K562 (cell line): ENCODE measurements around the gene CIART. TPM values are rescaled to one million over a fixed set of nuclear protein-coding genes. Genes with fewer than 3 reads are reported as not detected.
A peak's percentile ranks its signal among the peaks of the same experiment; 100 is the strongest.

ENCODE experiments used
- CBFA2T3 ChIP-seq: fragments of 450-650 bp; IDR thresholded peaks from 2 replicates; pipeline ENCODE4 v1.6.1; 2017
- DACH1 ChIP-seq: fragments of 450-650 bp; IDR thresholded peaks from 2 replicates; pipeline ENCODE4 v1.6.1; 2018; ENCODE audit not compliant: partially characterized antibody
- E2F5 ChIP-seq: sonication (generic); formaldehyde crosslinking; IDR thresholded peaks from 2 replicates; pipeline ENCODE4 v1.8.0; 2022; ENCODE audit warnings: mild to moderate bottlenecking, missing genetic modification reagents
- FOS ChIP-seq: IDR thresholded peaks from 3 replicates; pipeline ENCODE4 v1.6.1; 2011; ENCODE audit not compliant: insufficient read length; ENCODE audit errors: extremely low read depth
- FOXA3 ChIP-seq, 2 experiments: fragments of 450-650 bp in 1 of 2; sonication (generic) in 1 of 2; formaldehyde crosslinking; IDR thresholded peaks in 1 of 2; conservative IDR thresholded peaks in 1 of 2; 2 replicates each; pipeline versions ENCODE4 v1.4.0 to v1.8.0; 2020 to 2022; ENCODE audit warnings: mild to moderate bottlenecking in 2 of 2, missing genetic modification reagents in 1 of 2
- POLR2G ChIP-seq: fragments of 200-400 bp; formaldehyde crosslinking; IDR thresholded peaks from 2 replicates; pipeline ENCODE4 v1.6.1; 2017; ENCODE audit warnings: low read depth, mild to moderate bottlenecking, antibody characterized with exemption, low read length, moderate library complexity
- PRPF4 ChIP-seq: fragments of 200-400 bp; formaldehyde crosslinking; IDR thresholded peaks from one replicate; pipeline ENCODE4 v1.6.1; 2017; ENCODE audit warnings: low read length, low read depth, mild to moderate bottlenecking; ENCODE audit not compliant: insufficient read depth, poor library complexity, severe bottlenecking
- RAD21 ChIP-seq, 2 experiments: fragments of 250-450 bp in 1 of 2; fragments of 450-650 bp in 1 of 2; sonication (Bioruptor Pico) in 1 of 2; formaldehyde crosslinking in 1 of 2; IDR thresholded peaks in 1 of 2; conservative IDR thresholded peaks in 1 of 2; 2 replicates each; pipeline versions ENCODE4 v1.4.0 to v1.8.0; 2020 to 2022; ENCODE audit warnings: mild to moderate bottlenecking in 2 of 2, moderate library complexity in 1 of 2
- RFX1 ChIP-seq: fragments of 450-650 bp; IDR thresholded peaks from 2 replicates; pipeline ENCODE4 v1.6.1; 2016; ENCODE audit warnings: mild to moderate bottlenecking, moderate library complexity
- RUNX1 ChIP-seq: sonication (generic); IDR thresholded peaks from 2 replicates; pipeline ENCODE4 v1.6.1; 2016; ENCODE audit warnings: antibody characterized with exemption, low read depth
- SAFB ChIP-seq: fragments of 200-400 bp; formaldehyde crosslinking; IDR thresholded peaks from 2 replicates; pipeline ENCODE4 v1.6.1; 2017; ENCODE audit warnings: low read depth, low read length, borderline replicate concordance
- SIRT6 ChIP-seq: IDR thresholded peaks from one replicate; pipeline ENCODE4 v1.6.1; 2012; ENCODE audit warnings: low read depth, mild to moderate bottlenecking, control low read depth, inconsistent platforms, low read length, moderate library complexity
- ZBTB1 ChIP-seq: sonication (generic); formaldehyde crosslinking; IDR thresholded peaks from 2 replicates; pipeline ENCODE4 v1.8.1; 2023; ENCODE audit warnings: missing genetic modification reagents, low read depth, mild to moderate bottlenecking, borderline replicate concordance
- ZBTB33 ChIP-seq: sonication (generic); formaldehyde crosslinking; IDR thresholded peaks from 2 replicates; pipeline ENCODE4 v1.8.1; 2023; ENCODE audit warnings: mild to moderate bottlenecking, missing genetic modification reagents
- ZKSCAN3 ChIP-seq: fragments of 250-450 bp; sonication (Bioruptor Pico); IDR thresholded peaks from 2 replicates; pipeline ENCODE4 v1.4.0; 2020
- ZNF121 ChIP-seq: sonication (generic); formaldehyde crosslinking; conservative IDR thresholded peaks from 2 replicates; pipeline ENCODE4 v1.8.0; 2022; ENCODE audit warnings: missing genetic modification reagents
- ZNF134 ChIP-seq: fragments of 250-450 bp; sonication (Bioruptor Pico); conservative IDR thresholded peaks from 2 replicates; pipeline ENCODE4 v1.4.0; 2020
- ZNF197 ChIP-seq: fragments of 200-800 bp; sonication (Bioruptor generic); IDR thresholded peaks from 2 replicates; pipeline ENCODE4 v1.6.1; 2016; ENCODE audit warnings: low read depth, missing genetic modification characterization, missing compliant biosample characterization
- ZNF282 ChIP-seq: sonication (generic); formaldehyde crosslinking; IDR thresholded peaks from 2 replicates; pipeline ENCODE4 v1.8.1; 2023; ENCODE audit warnings: missing genetic modification reagents
- ZNF696 ChIP-seq: fragments of 250-450 bp; sonication (Bioruptor Pico); conservative IDR thresholded peaks from 2 replicates; pipeline ENCODE4 v1.4.0; 2020; ENCODE audit warnings: mild to moderate bottlenecking, moderate library complexity
- polyA plus RNA-seq, 8 experiments: library from polyadenylated mRNA; depleted of rRNA in 4 of 8; stranded (reverse) in 5 of 8; unstranded in 3 of 8; fragments of >200 nt; fragmentation: Nextera tagmentation in 2 of 8; fragmentation: Illumina TruSeq in 1 of 8; extraction: Ambion mirVana in 2 of 8; extraction: Trizol in 1 of 8; gene quantifications; 2 replicates each; pipeline versions ENCODE4 v1.2.1 to v1.2.3, GENCODE V29; 2011 to 2014; ENCODE audit warnings: inconsistent platforms in 1 of 8, missing spikeins in 1 of 8
- total RNA-seq, 7 experiments: library from RNA; depleted of rRNA in 6 of 7; stranded (reverse); fragments of >200 nt in 6 of 7; fragmentation: Illumina TruSeq in 2 of 7; extraction: Trizol in 2 of 7; gene quantifications; 2 replicates each; pipeline versions ENCODE4 v1.2.1 to v1.2.3, GENCODE V29; 2011 to 2021; ENCODE audit warnings: low replicate concordance in 1 of 7
- TF ChIP-seq, protein P1 (sequence below): fragments of 450-650 bp; formaldehyde crosslinking; IDR thresholded peaks from 2 replicates; pipeline ENCODE4 v1.4.0; 2020; ENCODE audit warnings: mild to moderate bottlenecking, moderate library complexity

Gene CIART
- total and polyA plus RNA-seq, 9 of the 15 experiments (the other 6 are each of a cell fraction or from before 2014, with no cell fraction given) = 0.07 to 0.35 (median 0.19) TPM; not detected in 2

GRCh38 chr1:150235852-150236613 is 46.3 kb upstream of the CIART start, which contains the start of gene ANP32E (continued):
- TF ChIP-seq ZBTB33 = no peak
- TF ChIP-seq ZBTB1 (CRISPR knock-in tag) = no peak
- TF ChIP-seq CBFA2T3 = no peak
- TF ChIP-seq FOS = peak; percentile 98
- no peak for TF ChIP-seq ZNF197
- no peak for TF ChIP-seq RAD21 (CRISPR knock-in tag; conservative IDR thresholded peaks at IDR 0.05 in 1 of 2, IDR thresholded peaks at IDR 0.05 in 1 of 2)
- TF ChIP-seq RUNX1 = no peak
- TF ChIP-seq E2F5 (CRISPR knock-in tag) = peak; percentile 90; the same call in 1 of the 2 replicates
- no peak for TF ChIP-seq ZNF282 (CRISPR knock-in tag)
- TF ChIP-seq ZNF134 = no peak
- no peak for TF ChIP-seq DACH1
- no peak for TF ChIP-seq ZKSCAN3 (CRISPR knock-in tag)
- TF ChIP-seq RFX1 = no peak
- no peak for TF ChIP-seq SAFB
- TF ChIP-seq, protein P1, sequence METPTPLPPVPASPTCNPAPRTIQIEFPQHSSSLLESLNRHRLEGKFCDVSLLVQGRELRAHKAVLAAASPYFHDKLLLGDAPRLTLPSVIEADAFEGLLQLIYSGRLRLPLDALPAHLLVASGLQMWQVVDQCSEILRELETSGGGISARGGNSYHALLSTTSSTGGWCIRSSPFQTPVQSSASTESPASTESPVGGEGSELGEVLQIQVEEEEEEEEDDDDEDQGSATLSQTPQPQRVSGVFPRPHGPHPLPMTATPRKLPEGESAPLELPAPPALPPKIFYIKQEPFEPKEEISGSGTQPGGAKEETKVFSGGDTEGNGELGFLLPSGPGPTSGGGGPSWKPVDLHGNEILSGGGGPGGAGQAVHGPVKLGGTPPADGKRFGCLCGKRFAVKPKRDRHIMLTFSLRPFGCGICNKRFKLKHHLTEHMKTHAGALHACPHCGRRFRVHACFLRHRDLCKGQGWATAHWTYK (CRISPR knock-in tag) = no peak
- peak; percentile 84 for TF ChIP-seq POLR2G
- no peak for TF ChIP-seq SIRT6
- peak in 1 of 2 experiments; percentile 20; a peak in 1 of 4 replicates for TF ChIP-seq FOXA3 (CRISPR knock-in tag; conservative IDR thresholded peaks at IDR 0.05 in 1 of 2, IDR thresholded peaks at IDR 0.05 in 1 of 2)
- no peak for TF ChIP-seq ZNF696
- TF ChIP-seq ZNF121 (CRISPR knock-in tag) = no peak
- no peak for TF ChIP-seq PRPF4
